AG09319 (cell line): ENCODE results near the gene DBH.

Experiments used
- DNase-seq: peaks from one replicate; pipeline ENCODE4 v3.0.0-alpha.2; 2010; ENCODE audit warnings: low read depth; ENCODE audit errors: extremely low read depth
- CTCF ChIP-seq: IDR thresholded peaks from 2 replicates; pipeline ENCODE4 v1.5.1; 2011; ENCODE audit warnings: low read depth, mild to moderate bottlenecking, inconsistent platforms, low read length, moderate library complexity

The DBH gene

GRCh38 chr9:133654736-133655657 is 18.8 kb downstream of the DBH start:
- TF ChIP-seq CTCF = no peak
- no peak for DNase-seq

GRCh38 chr9:133655701-133656100 is 19.5 kb downstream of the DBH start:
- TF ChIP-seq CTCF = no peak
- DNase-seq = no peak

DNA sequence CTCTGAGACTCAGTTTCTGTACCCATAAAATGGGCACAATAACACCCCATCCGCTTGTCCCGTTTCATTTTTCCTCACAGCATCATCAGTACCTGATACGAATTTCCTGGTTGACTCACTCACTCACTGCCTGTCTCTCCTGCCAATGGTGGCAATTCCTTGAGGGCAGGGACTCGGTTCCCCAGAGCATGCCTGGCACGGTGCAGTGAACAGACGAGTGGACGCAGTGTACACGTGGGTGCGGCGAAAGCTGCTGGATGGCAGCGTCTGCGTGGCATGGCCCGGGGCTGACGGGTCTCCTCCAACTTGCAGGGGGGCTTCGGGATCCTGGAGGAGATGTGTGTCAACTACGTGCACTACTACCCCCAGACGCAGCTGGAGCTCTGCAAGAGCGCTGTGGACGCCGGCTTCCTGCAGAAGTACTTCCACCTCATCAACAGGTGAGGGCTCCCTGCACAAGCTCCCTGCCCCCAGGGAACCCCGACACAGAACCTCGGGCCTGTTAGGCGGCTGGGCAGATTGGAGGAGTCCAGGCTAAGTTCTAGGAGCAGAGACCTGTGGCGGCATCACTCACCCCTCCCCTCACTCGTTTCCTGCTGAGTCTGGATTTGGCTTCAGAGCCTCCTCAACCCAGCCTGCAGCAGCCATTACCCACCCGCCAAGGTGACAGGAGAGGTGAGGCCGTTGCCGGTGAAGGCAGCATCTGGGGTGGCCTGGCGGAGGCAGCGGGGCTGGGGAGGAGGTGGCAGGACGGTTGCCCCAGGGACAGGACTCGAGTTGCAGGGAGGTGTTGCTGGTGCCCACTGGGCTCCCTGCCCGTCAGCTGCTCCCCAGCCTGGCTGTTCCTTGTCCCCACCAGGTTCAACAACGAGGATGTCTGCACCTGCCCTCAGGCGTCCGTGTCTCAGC is 20.3 kb downstream of the DBH start:
- no peak for DNase-seq
- TF ChIP-seq CTCF = no peak

DNA sequence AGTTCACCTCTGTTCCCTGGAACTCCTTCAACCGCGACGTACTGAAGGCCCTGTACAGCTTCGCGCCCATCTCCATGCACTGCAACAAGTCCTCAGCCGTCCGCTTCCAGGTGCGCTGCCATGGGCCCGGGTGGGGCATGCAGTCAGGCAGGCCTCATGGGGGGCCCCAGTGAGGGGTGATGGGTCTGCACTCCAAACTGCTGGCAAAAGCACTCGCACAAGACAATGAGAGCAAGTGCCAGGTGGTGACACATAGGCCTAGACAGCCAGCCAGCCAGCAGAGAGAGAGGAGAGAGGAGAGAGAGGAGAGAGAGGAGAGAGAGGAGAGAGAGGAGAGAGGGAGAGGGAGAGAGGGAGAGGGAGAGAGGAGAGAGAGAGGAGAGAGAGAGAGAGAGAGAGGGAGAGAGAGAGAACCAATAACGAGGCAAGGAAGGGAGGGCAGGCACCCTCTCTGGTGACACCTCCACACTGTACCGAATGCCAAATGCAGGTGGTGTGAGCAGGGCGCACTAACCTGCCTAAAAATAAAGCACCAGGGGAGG is 21.0 kb downstream of the DBH start:
- TF ChIP-seq CTCF = no peak
- DNase-seq = no peak

DNA sequence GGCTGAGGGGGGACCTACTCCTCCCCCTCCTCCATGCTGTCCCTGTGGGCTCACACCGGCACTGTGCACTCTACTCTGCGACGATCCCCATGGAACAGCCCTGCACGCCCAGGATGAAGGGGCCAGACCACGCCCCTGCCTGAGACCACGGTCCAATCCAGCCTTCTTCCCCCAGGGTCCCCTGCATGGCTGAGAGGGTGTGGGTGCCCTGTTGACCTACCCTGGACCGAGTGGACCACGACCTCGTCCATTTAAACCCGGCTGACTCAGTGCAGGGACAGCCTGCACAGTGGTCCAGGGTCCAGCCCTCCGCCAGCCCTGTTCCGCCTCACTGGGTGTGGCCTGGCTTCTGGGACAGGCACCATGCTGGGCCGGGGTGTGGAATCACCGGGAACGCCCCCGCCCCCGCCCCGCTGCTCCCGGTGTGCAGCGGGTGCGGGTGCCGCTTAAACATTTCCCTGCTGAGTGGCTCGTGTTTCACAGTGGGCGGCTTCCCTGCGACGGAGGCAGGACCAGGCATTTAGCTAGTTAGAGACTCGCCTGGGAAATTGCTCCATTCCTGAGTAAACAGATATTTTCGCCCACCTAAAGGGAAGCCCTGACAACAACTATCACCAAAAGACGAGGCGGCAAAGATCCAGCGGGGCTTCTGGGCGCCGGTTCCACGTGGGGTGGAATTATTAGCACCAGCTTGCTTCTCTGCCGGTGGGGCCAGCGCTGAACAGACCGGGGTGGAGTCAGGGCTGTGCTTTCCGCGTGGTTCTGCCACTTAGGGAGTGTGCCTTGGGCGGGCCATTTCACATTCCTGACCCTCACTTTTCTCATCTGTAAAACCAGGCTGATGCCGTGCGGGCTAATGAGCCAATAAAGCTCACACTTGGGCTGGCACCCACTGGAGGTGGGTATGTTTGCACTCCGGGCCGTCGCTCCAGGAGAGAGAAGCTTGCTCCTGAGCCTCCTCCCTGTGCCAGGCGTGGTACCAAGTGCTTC is 22.6 kb downstream of the DBH start:
- DNase-seq = no peak
- TF ChIP-seq CTCF = no peak

GRCh38 chr9:133659516-133659915 is 23.4 kb downstream of the DBH start:
- DNase-seq = no peak

More at GRCh38 chr9:133659516-133659915, 23.4 kb downstream of the DBH start:
- no peak for TF ChIP-seq CTCF
